Measurements from ENCODE around the gene PRKRA. TPM values are rescaled to one million over a fixed set of nuclear protein-coding genes. Genes with fewer than 3 reads are reported as not detected.

PRKRA gene
- total RNA-seq, 4 donors from 2014 or later: 53.8 to 71.2 (median 57.3) TPM

GRCh38 chr2:178409261-178409660 lies 41.7 kb downstream of the PRKRA start:
- 63 to 64% methylated on average over 5 of the region's 5 CpGs for WGBS, 2 donors
- TF ChIP-seq CTCF (IDR thresholded peaks at IDR 0.05): no peak
- no peak for TF ChIP-seq POLR2A (IDR thresholded peaks at IDR 0.05)
- intact Hi-C loops (cut with DNase I; ENCODE audit: low total_unique reads): no loop called here
- H3K4me3 ChIP-seq (ENCODE audit: low read depth, poor library complexity, severe bottlenecking): no peak overlapping the region
- no peak for DNase-seq (ENCODE audit: low spot score in 2 of 2)

- DNase-seq (ENCODE audit: low spot score in 2 of 2): no peak
- TF ChIP-seq CTCF (IDR thresholded peaks at IDR 0.05) (no peak), POLR2A (IDR thresholded peaks at IDR 0.05) (no peak)
- intact Hi-C loops (cut with DNase I; ENCODE audit: low total_unique reads): no loop called here
- WGBS, 2 donors: 35 to 41% methylated on average over 4 of the region's 4 CpGs
- H3K4me3 ChIP-seq (ENCODE audit: low read depth, poor library complexity, severe bottlenecking): no peak overlapping the region
Observed at GRCh38 chr2:178404368-178404767, 46.6 kb downstream of the PRKRA start.

- TF ChIP-seq POLR2A (IDR thresholded peaks at IDR 0.05) (no peak), CTCF (IDR thresholded peaks at IDR 0.05) (no peak)
- intact Hi-C loops (cut with DNase I; ENCODE audit: low total_unique reads): no loop called here
- no peak for DNase-seq (ENCODE audit: low spot score in 2 of 2)
- 71 to 78% methylated on average over 3 of the region's 3 CpGs for WGBS, 2 donors
- H3K4me3 ChIP-seq (ENCODE audit: low read depth, poor library complexity, severe bottlenecking): no peak overlapping the region
Observed at GRCh38 chr2:178403671-178404306, 47.2 kb downstream of the PRKRA start.

- intact Hi-C loops (cut with DNase I; ENCODE audit: low total_unique reads): no loop called here
- H3K4me3 ChIP-seq (ENCODE audit: low read depth, poor library complexity, severe bottlenecking): no peak overlapping the region
- TF ChIP-seq POLR2A (IDR thresholded peaks at IDR 0.05) (no peak), CTCF (IDR thresholded peaks at IDR 0.05) (no peak)
- WGBS, 2 donors: 66 to 69% methylated on average over 6 of the region's 6 CpGs
- no peak for DNase-seq (ENCODE audit: low spot score in 2 of 2)
Observed at GRCh38 chr2:178401994-178402437, 49.0 kb downstream of the PRKRA start.

- no peak overlapping the region for H3K4me3 ChIP-seq (ENCODE audit: low read depth, poor library complexity, severe bottlenecking)
- intact Hi-C loops (cut with DNase I; ENCODE audit: low total_unique reads): no loop called here
- TF ChIP-seq POLR2A (IDR thresholded peaks at IDR 0.05) (no peak), CTCF (IDR thresholded peaks at IDR 0.05) (no peak)
- DNase-seq (ENCODE audit: low spot score in 2 of 2): no peak
- WGBS, 2 donors: 18% methylated on average over 7 of the region's 7 CpGs
Observed at GRCh38 chr2:178397002-178397605, 53.9 kb downstream of the PRKRA start.

Measured in lower leg skin (tissue), 4 donors.